HG03097 (cell line): Measurements from ENCODE around the gene ALDH8A1.

Source experiments
- ATAC-seq: cut with Tn5 transposase; IDR thresholded peaks from one replicate; pipeline ENCODE4 v1.9.1; 2021; ENCODE audit not compliant: unreplicated experiment, low FRiP score

Gene ALDH8A1, protein sequence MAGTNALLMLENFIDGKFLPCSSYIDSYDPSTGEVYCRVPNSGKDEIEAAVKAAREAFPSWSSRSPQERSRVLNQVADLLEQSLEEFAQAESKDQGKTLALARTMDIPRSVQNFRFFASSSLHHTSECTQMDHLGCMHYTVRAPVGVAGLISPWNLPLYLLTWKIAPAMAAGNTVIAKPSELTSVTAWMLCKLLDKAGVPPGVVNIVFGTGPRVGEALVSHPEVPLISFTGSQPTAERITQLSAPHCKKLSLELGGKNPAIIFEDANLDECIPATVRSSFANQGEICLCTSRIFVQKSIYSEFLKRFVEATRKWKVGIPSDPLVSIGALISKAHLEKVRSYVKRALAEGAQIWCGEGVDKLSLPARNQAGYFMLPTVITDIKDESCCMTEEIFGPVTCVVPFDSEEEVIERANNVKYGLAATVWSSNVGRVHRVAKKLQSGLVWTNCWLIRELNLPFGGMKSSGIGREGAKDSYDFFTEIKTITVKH

GRCh38 chr6:134949927-134950326, at the start of gene ALDH8A1:
Gene ALDH8A1, minus strand, starts transcription at chr6:134950101. Its CDS starts 48 bp downstream, at chr6:134950053.
- no peak for ATAC-seq

- ATAC-seq: no peak
These were observed 49.2 kb upstream of the ALDH8A1 start for GRCh38 chr6:134999107-134999506.

- ATAC-seq: no peak
These were observed 47.5 kb upstream of the ALDH8A1 start for GRCh38 chr6:134997133-134997995.

GRCh38 chr6:134995536-134995935, 45.6 kb upstream of the ALDH8A1 start:
- no peak for ATAC-seq

- no peak for ATAC-seq
These were observed 44.5 kb upstream of the ALDH8A1 start for GRCh38 chr6:134994431-134994830.

GRCh38 chr6:134992155-134992554, 42.3 kb upstream of the ALDH8A1 start:
- no peak for ATAC-seq

- ATAC-seq: no peak
These were observed 40.4 kb upstream of the ALDH8A1 start for GRCh38 chr6:134990262-134990661.

- no peak for ATAC-seq
These were observed 34.9 kb upstream of the ALDH8A1 start for GRCh38 chr6:134984821-134985220.

- ATAC-seq: no peak
These were observed 33.9 kb upstream of the ALDH8A1 start for GRCh38 chr6:134983823-134984222.

GRCh38 chr6:134982161-134982560, 32.3 kb upstream of the ALDH8A1 start:
- ATAC-seq: no peak

DNA sequence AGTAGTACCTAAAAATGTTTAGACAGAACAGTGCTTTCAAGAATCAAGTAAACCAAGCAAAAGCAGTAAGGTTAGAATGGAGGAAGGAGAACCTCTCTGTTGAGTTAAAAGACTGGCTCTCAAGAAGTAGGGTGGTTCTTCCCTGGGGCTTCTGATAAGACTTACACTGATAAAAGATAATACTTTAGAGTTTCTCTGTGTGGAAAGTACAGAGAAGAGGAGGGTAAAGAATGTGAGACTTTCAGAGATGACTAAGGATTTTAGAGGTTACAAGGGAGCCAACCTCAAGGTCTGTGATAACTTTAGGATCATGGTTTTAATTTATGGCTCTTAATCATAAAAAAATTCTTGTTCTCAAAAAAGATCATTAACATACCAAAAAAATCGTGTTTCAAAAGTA, 30.9 kb upstream of the ALDH8A1 start:
- no peak for ATAC-seq

DNA sequence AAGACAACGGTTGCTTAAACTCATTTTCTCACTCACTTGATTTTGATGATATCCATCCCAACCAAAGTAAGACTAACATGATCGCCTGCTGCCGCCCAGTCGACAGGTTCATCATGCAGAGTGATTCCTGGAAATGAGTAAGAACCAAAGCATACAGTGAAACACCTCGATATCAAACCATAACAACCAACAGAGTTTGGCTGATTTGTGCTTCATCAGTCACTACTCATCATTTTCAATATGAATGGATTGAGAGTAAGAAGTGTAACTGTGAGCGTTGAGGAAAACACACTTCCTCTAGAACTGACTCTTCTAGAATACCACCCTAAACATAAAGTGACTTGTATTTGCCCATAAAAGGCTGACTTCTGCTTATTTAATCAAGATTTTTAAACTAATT, 29.2 kb upstream of the ALDH8A1 start:
- no peak for ATAC-seq

DNA sequence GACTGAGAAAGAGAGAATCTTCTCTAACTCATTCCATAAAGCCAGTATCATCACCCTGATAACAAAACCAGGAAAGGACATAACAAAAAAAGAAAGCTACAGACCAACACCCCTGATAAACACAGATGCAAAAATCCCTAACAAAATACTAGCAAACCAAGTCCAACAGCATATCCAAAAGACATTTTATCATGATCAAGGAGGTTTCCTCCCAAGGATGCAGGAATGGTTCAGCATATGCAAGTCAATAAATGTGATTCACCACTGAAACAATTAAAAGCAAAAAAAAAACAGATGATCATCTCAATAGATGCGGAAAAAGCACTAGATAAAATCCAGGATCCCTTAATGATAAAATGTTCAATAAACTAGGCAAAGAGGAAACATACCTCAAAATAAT, 24.5 kb upstream of the ALDH8A1 start:
- ATAC-seq: no peak

GRCh38 chr6:134967711-134968110, 17.8 kb upstream of the ALDH8A1 start:
- no peak for ATAC-seq

- no peak for ATAC-seq
These were observed 14.7 kb upstream of the ALDH8A1 start for GRCh38 chr6:134964451-134965203.

GRCh38 chr6:134962421-134962820, 12.5 kb upstream of the ALDH8A1 start:
- ATAC-seq: no peak

DNA sequence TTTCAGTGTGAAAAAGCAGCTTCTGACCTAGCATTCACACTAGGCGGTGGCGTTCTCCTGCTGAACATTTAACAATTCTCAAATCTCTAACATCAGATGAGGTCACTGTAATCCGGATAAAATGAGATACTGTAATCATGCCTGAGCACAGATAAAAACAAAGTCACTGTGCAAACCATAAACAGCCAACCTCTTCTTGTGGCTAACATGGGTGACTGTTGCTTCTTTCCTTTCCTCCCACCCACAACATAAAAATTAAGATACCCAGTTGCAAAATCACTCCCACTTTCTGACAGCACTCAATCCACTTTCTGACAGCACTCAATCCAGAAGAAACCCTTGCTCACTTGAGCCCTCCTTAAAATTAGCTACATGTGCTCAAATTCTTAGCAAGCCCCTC, 11.5 kb upstream of the ALDH8A1 start:
- ATAC-seq: no peak

DNA sequence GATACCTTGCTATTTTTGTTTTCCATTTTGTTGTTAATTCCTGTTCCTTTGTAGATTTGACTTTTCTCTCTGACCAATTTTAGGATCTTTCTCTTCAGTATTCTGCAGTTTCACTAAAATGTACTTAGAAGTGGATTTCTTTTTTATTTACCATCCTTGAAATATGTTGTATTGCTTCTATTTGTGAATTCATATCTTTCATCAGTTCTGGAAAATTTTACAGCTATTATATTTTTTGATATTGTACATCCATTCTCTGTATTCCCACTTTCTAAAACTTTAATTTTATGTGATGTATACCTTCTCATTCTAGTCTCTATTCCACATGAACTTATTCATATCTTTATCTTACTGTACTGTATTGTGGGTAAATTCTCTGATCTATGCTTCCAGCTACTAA, 9.7 kb upstream of the ALDH8A1 start:
- ATAC-seq: no peak

GRCh38 chr6:134956676-134957075, 6.8 kb upstream of the ALDH8A1 start:
- ATAC-seq: no peak

- no peak for ATAC-seq
These were observed 6.1 kb upstream of the ALDH8A1 start for GRCh38 chr6:134956032-134956431.
